Measurements from ENCODE around the gene GDPD4.
"Not testable (repeated sequence)": the region's sequence is repeated elsewhere in the genome, so short reads cannot be mapped to it uniquely, and the experiment has no call there.

Gene GDPD4

GRCh38 chr11:77303328-77303727 is 1.8 kb upstream of the GDPD4 start:
- no peak for DNase-seq (ENCODE audit: extremely low spot score)
- TF ChIP-seq, protein P1, sequence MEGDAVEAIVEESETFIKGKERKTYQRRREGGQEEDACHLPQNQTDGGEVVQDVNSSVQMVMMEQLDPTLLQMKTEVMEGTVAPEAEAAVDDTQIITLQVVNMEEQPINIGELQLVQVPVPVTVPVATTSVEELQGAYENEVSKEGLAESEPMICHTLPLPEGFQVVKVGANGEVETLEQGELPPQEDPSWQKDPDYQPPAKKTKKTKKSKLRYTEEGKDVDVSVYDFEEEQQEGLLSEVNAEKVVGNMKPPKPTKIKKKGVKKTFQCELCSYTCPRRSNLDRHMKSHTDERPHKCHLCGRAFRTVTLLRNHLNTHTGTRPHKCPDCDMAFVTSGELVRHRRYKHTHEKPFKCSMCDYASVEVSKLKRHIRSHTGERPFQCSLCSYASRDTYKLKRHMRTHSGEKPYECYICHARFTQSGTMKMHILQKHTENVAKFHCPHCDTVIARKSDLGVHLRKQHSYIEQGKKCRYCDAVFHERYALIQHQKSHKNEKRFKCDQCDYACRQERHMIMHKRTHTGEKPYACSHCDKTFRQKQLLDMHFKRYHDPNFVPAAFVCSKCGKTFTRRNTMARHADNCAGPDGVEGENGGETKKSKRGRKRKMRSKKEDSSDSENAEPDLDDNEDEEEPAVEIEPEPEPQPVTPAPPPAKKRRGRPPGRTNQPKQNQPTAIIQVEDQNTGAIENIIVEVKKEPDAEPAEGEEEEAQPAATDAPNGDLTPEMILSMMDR (IDR thresholded peaks at IDR 0.05; ENCODE audit: control extremely low read depth, extremely low read depth, low read depth, missing control alignments): no peak
- ChIA-PET CTCF (interaction anchor here (1.0 to 2.0 kb wide), 3 partner anchors 16 to 54 kb away, joined by 3 to 5 read pairs (median 4); no protein-coding TSS in a partner anchor), POLR2A (no interaction called here)

DNA sequence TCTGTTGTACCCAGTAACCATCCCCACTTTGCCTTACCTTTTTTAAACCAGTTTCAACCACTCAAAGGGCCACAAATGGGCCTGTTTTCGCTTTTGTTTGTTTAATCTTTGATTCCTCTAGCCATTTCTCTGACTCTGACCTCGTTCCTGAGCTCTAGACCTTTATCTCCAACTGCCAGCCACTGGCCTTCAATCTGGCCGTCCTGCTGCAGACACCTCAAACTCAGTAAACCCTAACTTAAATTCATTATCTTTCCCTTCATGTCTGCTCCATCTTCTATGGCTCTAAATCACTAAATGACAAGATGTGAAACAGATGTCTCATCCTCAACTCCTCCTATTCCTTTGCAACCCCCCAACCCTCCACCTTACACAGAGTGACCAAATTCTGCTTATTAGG is 1.3 kb upstream of the GDPD4 start:
- TF ChIP-seq, protein P1 (IDR thresholded peaks at IDR 0.05; ENCODE audit: control extremely low read depth, extremely low read depth, low read depth, missing control alignments): no peak
- DNase-seq (ENCODE audit: extremely low spot score): no peak
- POLR2A ChIA-PET: no interaction called here
- CTCF ChIA-PET: interaction anchor here (2.0 kb wide), 1 partner anchor 20 kb away, joined by 5 read pairs; no protein-coding TSS in a partner anchor

DNA sequence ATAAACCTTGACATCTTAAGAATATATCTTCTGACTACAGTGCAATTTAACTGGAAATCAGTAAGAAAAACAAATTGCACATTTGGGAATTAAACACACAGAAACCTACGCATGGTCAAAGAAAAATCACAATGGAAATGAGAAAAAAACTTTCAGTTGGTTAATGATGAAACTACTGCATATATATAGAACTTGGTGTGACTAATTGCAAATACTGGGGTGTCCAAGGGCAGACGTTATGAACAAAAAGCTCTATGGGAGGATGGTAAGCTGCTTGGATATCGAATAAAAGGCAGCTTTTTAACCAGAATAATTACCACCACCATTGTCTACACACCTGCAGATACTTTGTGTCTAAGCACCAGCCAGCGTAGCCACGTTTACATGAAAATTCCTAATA is 791 bp downstream of the GDPD4 start:
- TF ChIP-seq, protein P1 (IDR thresholded peaks at IDR 0.05; ENCODE audit: control extremely low read depth, extremely low read depth, low read depth, missing control alignments): no peak
- CTCF ChIA-PET: no interaction called here
- DNase-seq (ENCODE audit: extremely low spot score): no peak
- POLR2A ChIA-PET: no interaction called here

- POLR2A ChIA-PET; DNase-seq (ENCODE audit: extremely low spot score): not testable (repeated sequence)
- CTCF ChIA-PET: interaction anchor here (1.1 to 1.6 kb wide), 2 partner anchors 9 to 18 kb away, joined by 3 to 4 read pairs; no protein-coding TSS in a partner anchor
These were observed 1.5 kb downstream of the GDPD4 start for GRCh38 chr11:77300028-77300427.

DNA sequence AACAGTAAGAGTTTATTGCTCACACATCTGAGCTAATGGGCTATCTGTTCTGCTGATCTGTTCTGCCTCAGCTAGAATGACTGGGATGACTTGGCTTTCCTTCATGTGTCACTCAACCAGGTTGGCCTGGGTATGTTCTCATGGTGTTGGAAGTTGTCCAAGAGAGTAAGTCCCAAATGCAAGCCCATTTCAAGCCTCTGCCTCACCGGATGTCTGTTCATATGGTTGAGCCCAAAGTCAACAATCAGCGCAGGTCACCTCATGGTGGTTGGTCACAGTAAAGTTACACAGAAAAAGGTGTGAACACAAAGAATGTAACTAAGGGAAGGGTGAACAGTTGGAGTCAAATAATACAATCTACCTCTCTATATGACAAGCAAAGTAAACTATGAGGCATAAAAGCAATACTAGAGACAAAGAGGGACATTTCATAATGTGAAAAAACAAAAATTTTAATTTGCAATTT is 1.9 kb downstream of the GDPD4 start:
- CTCF ChIA-PET: interaction anchor here (1.1 to 1.6 kb wide), 2 partner anchors 8 to 17 kb away, joined by 3 to 4 read pairs; no protein-coding TSS in a partner anchor
- TF ChIP-seq, protein P1 (IDR thresholded peaks at IDR 0.05; ENCODE audit: control extremely low read depth, extremely low read depth, low read depth, missing control alignments): no peak
- POLR2A ChIA-PET: no interaction called here
- DNase-seq (ENCODE audit: extremely low spot score): no peak

GRCh38 chr11:77294040-77294439 is 7.4 kb downstream of the GDPD4 start:
- POLR2A ChIA-PET: no interaction called here
- CTCF ChIA-PET: no interaction called here

GRCh38 chr11:77289737-77290136 is 11.7 kb downstream of the GDPD4 start:
- no peak for DNase-seq (ENCODE audit: extremely low spot score)
- POLR2A ChIA-PET: no interaction called here
- TF ChIP-seq, protein P1 (IDR thresholded peaks at IDR 0.05; ENCODE audit: control extremely low read depth, extremely low read depth, low read depth, missing control alignments): no peak
- CTCF ChIA-PET: interaction anchor here (1.5 kb wide), 1 partner anchor 259 kb away, joined by 4 read pairs; no protein-coding TSS in a partner anchor

More at GRCh38 chr11:77294040-77294439, 7.4 kb downstream of the GDPD4 start:
- TF ChIP-seq, protein P1 (IDR thresholded peaks at IDR 0.05; ENCODE audit: control extremely low read depth, extremely low read depth, low read depth, missing control alignments): no peak
- DNase-seq (ENCODE audit: extremely low spot score): no peak

Data from GM10248 (cell line).